Measurements from ENCODE around the gene FANCF. TPM values are rescaled to one million over a fixed set of nuclear protein-coding genes. Genes with fewer than 3 reads are reported as not detected.

The FANCF gene
- total and polyA plus RNA-seq, 9 donors, result 4.3 to 14.6 (median 10.8) TPM

GRCh38 chr11:22617868-22618267, 7.8 kb downstream of the FANCF start:
- Histone ChIP-seq H3K36me3 (no peaks in the 10 kb centered on the region), H3K27ac (no peak overlapping the region), H3K4me3 (no peak overlapping the region), H3K27me3 (no peaks in the 10 kb centered on the region), H3K9me3 (no peaks in the 10 kb centered on the region), H3K4me1 (ENCODE audit: insufficient read depth) (no peaks in the 10 kb centered on the region)
- no peak for DNase-seq
- 86 to 90% (median 87%) methylated on average over 5 of the region's 5 CpGs for WGBS, 3 donors
- intact Hi-C loops (cut with DNase I), result no loop called here
- TF ChIP-seq POLR2A (IDR thresholded peaks at IDR 0.05) (no peak), EP300 (IDR thresholded peaks at IDR 0.05) (no peak)
- TF ChIP-seq, protein P1, sequence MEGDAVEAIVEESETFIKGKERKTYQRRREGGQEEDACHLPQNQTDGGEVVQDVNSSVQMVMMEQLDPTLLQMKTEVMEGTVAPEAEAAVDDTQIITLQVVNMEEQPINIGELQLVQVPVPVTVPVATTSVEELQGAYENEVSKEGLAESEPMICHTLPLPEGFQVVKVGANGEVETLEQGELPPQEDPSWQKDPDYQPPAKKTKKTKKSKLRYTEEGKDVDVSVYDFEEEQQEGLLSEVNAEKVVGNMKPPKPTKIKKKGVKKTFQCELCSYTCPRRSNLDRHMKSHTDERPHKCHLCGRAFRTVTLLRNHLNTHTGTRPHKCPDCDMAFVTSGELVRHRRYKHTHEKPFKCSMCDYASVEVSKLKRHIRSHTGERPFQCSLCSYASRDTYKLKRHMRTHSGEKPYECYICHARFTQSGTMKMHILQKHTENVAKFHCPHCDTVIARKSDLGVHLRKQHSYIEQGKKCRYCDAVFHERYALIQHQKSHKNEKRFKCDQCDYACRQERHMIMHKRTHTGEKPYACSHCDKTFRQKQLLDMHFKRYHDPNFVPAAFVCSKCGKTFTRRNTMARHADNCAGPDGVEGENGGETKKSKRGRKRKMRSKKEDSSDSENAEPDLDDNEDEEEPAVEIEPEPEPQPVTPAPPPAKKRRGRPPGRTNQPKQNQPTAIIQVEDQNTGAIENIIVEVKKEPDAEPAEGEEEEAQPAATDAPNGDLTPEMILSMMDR (IDR thresholded peaks at IDR 0.05), result no peak

DNA sequence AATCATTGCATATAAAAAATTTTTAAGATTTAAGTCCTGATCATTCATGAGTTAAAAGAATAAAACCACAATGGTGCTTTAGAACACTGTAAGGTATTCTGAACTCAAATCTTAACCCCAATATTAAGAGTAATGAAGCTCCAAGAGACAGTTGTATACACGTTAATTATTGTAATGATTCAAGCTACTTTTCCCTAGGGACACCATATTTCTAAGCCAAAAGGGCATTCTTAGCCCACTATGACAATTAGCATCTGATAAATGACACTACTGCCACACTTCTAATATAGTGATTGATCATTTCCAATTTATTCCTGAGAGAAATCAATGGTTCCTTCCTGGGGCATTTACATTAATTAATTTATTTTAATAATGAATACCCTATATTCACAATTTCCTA, 21.7 kb downstream of the FANCF start:
- Histone ChIP-seq H3K9me3 (no peaks in the 10 kb centered on the region), H3K36me3 (no peaks in the 10 kb centered on the region), H3K4me3 (no peak overlapping the region), H3K27ac (no peak overlapping the region), H3K4me1 (ENCODE audit: insufficient read depth) (no peaks in the 10 kb centered on the region), H3K27me3 (no peaks in the 10 kb centered on the region)
- intact Hi-C loops (cut with DNase I), result no loop called here
- 27 to 44% (median 39%) methylated on average over 1 of the region's 1 CpG for WGBS, 3 donors
- no peak for DNase-seq
- TF ChIP-seq EP300 (IDR thresholded peaks at IDR 0.05), result no peak
- TF ChIP-seq, protein P1 (IDR thresholded peaks at IDR 0.05), result no peak
- TF ChIP-seq POLR2A (IDR thresholded peaks at IDR 0.05), result no peak

- H3K27ac ChIP-seq, result no peak overlapping the region
- TF ChIP-seq EP300 (IDR thresholded peaks at IDR 0.05) (no peak), POLR2A (IDR thresholded peaks at IDR 0.05) (no peak)
- TF ChIP-seq, protein P1 (IDR thresholded peaks at IDR 0.05), result no peak
- H3K27me3 ChIP-seq, result no peaks in the 10 kb centered on the region
- H3K36me3 ChIP-seq, result no peaks in the 10 kb centered on the region
- H3K4me3 ChIP-seq, result no peak overlapping the region
- H3K4me1 ChIP-seq (ENCODE audit: insufficient read depth), result no peaks in the 10 kb centered on the region
- H3K9me3 ChIP-seq, result no peaks in the 10 kb centered on the region
- DNase-seq, result no peak
- intact Hi-C loops (cut with DNase I), result no loop called here
Observed at GRCh38 chr11:22602504-22602903, 23.1 kb downstream of the FANCF start.

- WGBS, 3 donors, result 80 to 87% (median 85%) methylated on average over 5 of the region's 5 CpGs
- H3K4me3 ChIP-seq, result no peak overlapping the region
- TF ChIP-seq POLR2A (IDR thresholded peaks at IDR 0.05) (no peak), EP300 (IDR thresholded peaks at IDR 0.05) (no peak)
- TF ChIP-seq, protein P1 (IDR thresholded peaks at IDR 0.05), result no peak
- no peaks in the 10 kb centered on the region for H3K9me3 ChIP-seq
- H3K27me3 ChIP-seq, result no peaks in the 10 kb centered on the region
- intact Hi-C loops (cut with DNase I), result no loop called here
- H3K36me3 ChIP-seq, result no peaks in the 10 kb centered on the region
- no peaks in the 10 kb centered on the region for H3K4me1 ChIP-seq (ENCODE audit: insufficient read depth)
- no peak overlapping the region for H3K27ac ChIP-seq
- no peak for DNase-seq
Observed at GRCh38 chr11:22599458-22599857, 26.2 kb downstream of the FANCF start.

GRCh38 chr11:22597062-22597461, 28.6 kb downstream of the FANCF start:
- 69 to 83% (median 70%) methylated on average over 2 of the region's 2 CpGs for WGBS, 3 donors
- H3K4me3 ChIP-seq, result no peak overlapping the region
- H3K27me3 ChIP-seq, result no peaks in the 10 kb centered on the region
- no peaks in the 10 kb centered on the region for H3K36me3 ChIP-seq
- no peaks in the 10 kb centered on the region for H3K4me1 ChIP-seq (ENCODE audit: insufficient read depth)
- no peak for TF ChIP-seq EP300 (IDR thresholded peaks at IDR 0.05)
- no peak for TF ChIP-seq POLR2A (IDR thresholded peaks at IDR 0.05)
- TF ChIP-seq, protein P1 (IDR thresholded peaks at IDR 0.05), result no peak
- intact Hi-C loops (cut with DNase I), result no loop called here
- no peaks in the 10 kb centered on the region for H3K9me3 ChIP-seq
- DNase-seq, result no peak
- H3K27ac ChIP-seq, result no peak overlapping the region

Data from ovary (tissue), 9 donors.